A673 (cell line): ENCODE data around the gene ARHGAP22. TPM values are rescaled to one million over a fixed set of nuclear protein-coding genes. Genes with fewer than 3 reads are reported as not detected.

Experiments used
- BruUV-seq: library from RNA; stranded (reverse); fragments of 400-500 nt; replicated peaks from 2 replicates; lab custom pipeline; 2021; lab: Mats Ljungman, UMichigan
- CTCF ChIA-PET: fragments of 300-600 bp; sonication (Branson Sonifier 250); formaldehyde crosslinking; loops from one replicate; lab custom pipeline; 2022; ENCODE audit warnings: antibody characterized with exemption; lab: Charles Lee
- POLR2A ChIA-PET: fragments of 300-600 bp; sonication (Branson Sonifier 250); formaldehyde crosslinking; loops from one replicate; lab custom pipeline; 2022; ENCODE audit warnings: antibody characterized with exemption; ENCODE audit not compliant: low non-redundant PET; lab: Charles Lee
- DNase-seq: peaks from one replicate; pipeline ENCODE4 v3.0.0-alpha.2; 2015; ENCODE audit warnings: low spot score
- H3K27ac ChIP-seq: fragments of 200-600 bp; sonication (generic); 2 replicates; pipeline ENCODE4 v1.5.1; 2016; ENCODE audit warnings: mixed run types, low read depth, mild to moderate bottlenecking, mixed read lengths, antibody characterized with exemption, low read length; ENCODE audit not compliant: poor library complexity, severe bottlenecking
- H3K27me3 ChIP-seq: fragments of 200-600 bp; sonication (generic); replicated peaks from 2 replicates; pipeline ENCODE4 v1.6.1; 2017; ENCODE audit warnings: mixed run types, low read depth, mild to moderate bottlenecking, mixed read lengths, antibody characterized with exemption, low read length; ENCODE audit not compliant: insufficient read depth, poor library complexity
- H3K36me3 ChIP-seq: fragments of 200-600 bp; sonication (generic); 2 replicates; pipeline ENCODE4 v1.6.1; 2016; ENCODE audit warnings: mixed run types, mild to moderate bottlenecking, mixed read lengths, antibody characterized with exemption, low read length; ENCODE audit not compliant: insufficient read depth, poor library complexity, severe bottlenecking
- H3K4me1 ChIP-seq: fragments of 200-600 bp; sonication (generic); 2 replicates; pipeline ENCODE4 v1.6.1; 2017; ENCODE audit warnings: mixed run types, mild to moderate bottlenecking, mixed read lengths, antibody characterized with exemption, low read length; ENCODE audit not compliant: insufficient read depth, poor library complexity, severe bottlenecking
- H3K4me3 ChIP-seq: fragments of 200-600 bp; sonication (generic); 2 replicates; pipeline ENCODE4 v1.5.1; 2016; ENCODE audit warnings: low read depth, mixed run types, mild to moderate bottlenecking, mixed read lengths, low read length; ENCODE audit not compliant: poor library complexity, severe bottlenecking
- H3K9me3 ChIP-seq: fragments of 200-600 bp; sonication (generic); 2 replicates; pipeline ENCODE4 v1.6.1; 2016; ENCODE audit warnings: mixed run types, low read depth, mild to moderate bottlenecking, mixed read lengths, antibody characterized with exemption, low read length; ENCODE audit not compliant: poor library complexity, severe bottlenecking
- EZH2 ChIP-seq: fragments of 200-600 bp; sonication (generic); IDR thresholded peaks from 2 replicates; pipeline ENCODE4 v1.6.1; 2017; ENCODE audit warnings: borderline replicate concordance, low read depth, mild to moderate bottlenecking, mixed read lengths, antibody characterized with exemption, low read length; ENCODE audit not compliant: poor library complexity, severe bottlenecking
- intact Hi-C: fragments of 100-400 bp; cut with micrococcal nuclease; formaldehyde crosslinking; loops from one replicate; pipeline ENCODE4 v1.10.0; 2022; ENCODE audit not compliant: unreplicated experiment
- total RNA-seq: library from RNA; stranded (reverse); gene quantifications from 2 replicates; pipeline ENCODE4 v1.2.3, GENCODE V29; 2021
- TF ChIP-seq, protein P1 (sequence below): fragments of 300-800, 200-600 bp; sonication (generic); conservative IDR thresholded peaks from 2 replicates; pipeline ENCODE4 v1.5.1; 2017; ENCODE audit warnings: low read depth, mild to moderate bottlenecking, antibody characterized with exemption, low read length, moderate library complexity, mixed read lengths

Gene ARHGAP22
- total RNA-seq, 1 experiment from 2014 or later: 0.47 TPM

DNA sequence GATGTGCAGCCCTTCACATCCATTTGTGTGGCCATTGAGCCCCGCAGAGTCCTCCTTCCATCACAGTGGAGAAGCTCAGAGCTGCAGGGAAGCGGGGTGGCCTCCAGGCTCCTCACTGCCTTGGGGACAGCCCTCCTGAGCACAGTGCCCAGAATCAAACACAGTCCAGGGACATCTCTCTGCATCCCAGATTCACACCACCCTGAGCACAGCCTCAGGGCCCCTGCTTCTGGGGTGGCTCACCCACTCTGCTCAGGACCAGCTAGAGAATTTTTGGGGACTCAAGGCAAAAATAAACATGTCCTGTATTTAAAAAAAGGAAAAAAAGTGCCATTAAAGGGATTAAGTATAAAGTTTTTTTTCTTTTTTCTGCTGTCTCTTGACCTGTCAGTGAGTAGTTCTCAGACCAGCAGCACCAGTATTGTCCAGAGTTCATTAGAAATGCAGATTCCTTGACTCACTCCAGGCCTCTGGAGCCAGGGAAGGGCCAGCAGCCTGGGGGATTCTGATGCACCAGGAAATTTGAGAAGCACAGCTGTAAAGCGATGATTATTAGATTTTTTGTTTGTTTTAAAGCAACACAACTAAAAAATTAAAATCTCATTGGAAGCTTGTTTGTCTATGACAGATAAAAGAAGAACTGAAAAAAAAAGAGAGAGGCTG, 61.6 kb downstream of the ARHGAP22 start:
- intact Hi-C loops: no loop called here
- H3K36me3 ChIP-seq: no peaks in the 10 kb centered on the region
- TF ChIP-seq, protein P1, sequence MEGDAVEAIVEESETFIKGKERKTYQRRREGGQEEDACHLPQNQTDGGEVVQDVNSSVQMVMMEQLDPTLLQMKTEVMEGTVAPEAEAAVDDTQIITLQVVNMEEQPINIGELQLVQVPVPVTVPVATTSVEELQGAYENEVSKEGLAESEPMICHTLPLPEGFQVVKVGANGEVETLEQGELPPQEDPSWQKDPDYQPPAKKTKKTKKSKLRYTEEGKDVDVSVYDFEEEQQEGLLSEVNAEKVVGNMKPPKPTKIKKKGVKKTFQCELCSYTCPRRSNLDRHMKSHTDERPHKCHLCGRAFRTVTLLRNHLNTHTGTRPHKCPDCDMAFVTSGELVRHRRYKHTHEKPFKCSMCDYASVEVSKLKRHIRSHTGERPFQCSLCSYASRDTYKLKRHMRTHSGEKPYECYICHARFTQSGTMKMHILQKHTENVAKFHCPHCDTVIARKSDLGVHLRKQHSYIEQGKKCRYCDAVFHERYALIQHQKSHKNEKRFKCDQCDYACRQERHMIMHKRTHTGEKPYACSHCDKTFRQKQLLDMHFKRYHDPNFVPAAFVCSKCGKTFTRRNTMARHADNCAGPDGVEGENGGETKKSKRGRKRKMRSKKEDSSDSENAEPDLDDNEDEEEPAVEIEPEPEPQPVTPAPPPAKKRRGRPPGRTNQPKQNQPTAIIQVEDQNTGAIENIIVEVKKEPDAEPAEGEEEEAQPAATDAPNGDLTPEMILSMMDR: no peak
- no peak for TF ChIP-seq EZH2
- no peak for DNase-seq
- no peak overlapping the region for H3K27ac ChIP-seq
- POLR2A ChIA-PET: no interaction called here
- CTCF ChIA-PET: interaction anchor here (0.6 kb wide), 1 partner anchor 12 kb away, joined by 6 read pairs; no protein-coding TSS in a partner anchor
- H3K4me1 ChIP-seq: no peaks in the 10 kb centered on the region
- no peak overlapping the region for H3K4me3 ChIP-seq
- no TSS peak for BruUV-seq
- H3K27me3 ChIP-seq: no peaks in the 10 kb centered on the region
- H3K9me3 ChIP-seq: no peaks in the 10 kb centered on the region

DNA sequence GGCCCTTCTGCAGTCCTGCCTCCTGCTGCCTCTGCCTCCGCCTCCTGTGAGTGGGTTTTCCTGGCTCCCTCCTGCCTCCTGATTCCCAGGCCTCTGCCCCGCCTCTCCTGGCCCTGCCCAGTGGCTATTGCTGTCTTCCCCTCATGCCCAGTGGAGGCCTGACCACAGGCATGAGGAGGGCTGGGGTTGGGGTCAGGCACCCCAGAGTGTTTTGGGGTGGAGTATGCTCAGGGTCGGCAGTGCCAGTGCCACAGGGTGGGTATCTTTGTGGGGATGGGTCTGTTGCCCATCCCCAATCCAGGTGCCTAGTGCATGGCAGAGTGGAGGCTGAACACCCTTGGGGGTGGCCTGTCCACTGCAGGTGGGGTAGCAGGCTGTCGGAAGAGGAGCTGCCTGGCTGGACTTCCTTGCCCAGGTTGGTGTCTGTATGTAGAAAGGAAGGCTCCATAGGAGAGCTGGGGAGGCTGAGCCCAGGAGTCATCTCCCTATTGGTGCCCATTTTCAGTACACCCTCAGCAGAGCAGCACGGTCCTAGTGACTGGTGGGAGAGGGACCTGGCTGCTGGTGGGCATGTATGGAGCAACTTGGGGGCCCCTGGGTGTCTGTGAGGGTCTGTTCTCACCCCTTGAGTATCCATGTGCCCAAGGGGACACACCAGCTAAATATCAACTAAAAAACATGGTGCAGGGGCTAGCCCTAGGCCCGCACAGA, 62.2 kb downstream of the ARHGAP22 start:
- intact Hi-C loops: no loop called here
- BruUV-seq: no TSS peak
- Histone ChIP-seq H3K27ac (no peak overlapping the region), H3K36me3 (no peaks in the 10 kb centered on the region), H3K4me1 (no peaks in the 10 kb centered on the region), H3K4me3 (no peak overlapping the region), H3K9me3 (no peaks in the 10 kb centered on the region), H3K27me3 (no peaks in the 10 kb centered on the region)
- TF ChIP-seq, protein P1: no peak
- TF ChIP-seq EZH2: no peak
- ChIA-PET CTCF (interaction anchor here (0.5 kb wide), 1 partner anchor 984 kb away, joined by 3 read pairs; no protein-coding TSS in a partner anchor), POLR2A (no interaction called here)
- DNase-seq: no peak

DNA sequence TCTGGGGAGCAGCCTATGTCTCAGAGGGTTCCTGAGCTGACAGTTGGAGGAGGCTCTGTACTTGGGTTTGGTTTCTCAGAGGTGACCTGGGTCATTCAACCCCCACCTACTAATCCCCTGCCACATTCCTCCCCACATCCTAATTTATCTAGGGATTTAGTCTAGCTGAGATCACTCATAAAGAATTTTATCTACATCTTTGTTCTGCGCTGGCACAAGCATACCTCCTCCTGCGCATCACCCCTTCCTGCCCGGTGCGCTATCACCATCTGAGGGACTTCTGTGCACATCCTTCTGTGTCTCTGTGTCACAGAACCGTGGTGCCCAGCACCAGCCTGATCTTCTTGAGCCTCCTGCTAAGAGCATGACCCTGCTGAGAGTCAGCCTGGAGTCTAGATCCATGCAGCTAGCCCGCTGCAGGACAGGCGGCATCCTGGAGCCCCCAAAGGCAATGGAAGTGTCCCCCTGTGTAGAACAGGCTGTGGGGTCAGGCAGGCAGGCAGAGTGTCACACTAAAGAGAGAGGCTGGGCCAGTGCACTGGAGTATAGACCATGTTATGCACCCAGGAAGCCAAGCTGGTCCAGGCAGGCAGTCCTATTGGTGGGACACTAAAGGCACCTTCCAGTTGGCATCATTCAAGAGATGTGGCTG, 63.6 kb downstream of the ARHGAP22 start:
- Histone ChIP-seq H3K4me1 (no peaks in the 10 kb centered on the region), H3K27ac (no peak overlapping the region), H3K36me3 (no peaks in the 10 kb centered on the region), H3K4me3 (no peak overlapping the region), H3K27me3 (no peaks in the 10 kb centered on the region), H3K9me3 (no peaks in the 10 kb centered on the region)
- intact Hi-C loops: no loop called here
- POLR2A ChIA-PET: no interaction called here
- TF ChIP-seq, protein P1: no peak
- no peak for TF ChIP-seq EZH2
- CTCF ChIA-PET: interaction anchor here (0.5 kb wide), 1 partner anchor 115 kb away, joined by 4 read pairs; no protein-coding TSS in a partner anchor
- BruUV-seq: no TSS peak
- no peak for DNase-seq
